Urothelium cell line (cell line): ENCODE results near the gene APOBEC4.
"Not testable (repeated sequence)": the region's sequence is repeated elsewhere in the genome, so short reads cannot be mapped to it uniquely, and the experiment has no call there.

ENCODE experiments used
- DNase-seq: peaks from one replicate; pipeline ENCODE4 v3.0.0; 2011; ENCODE audit warnings: low spot score, mixed read lengths
- FAIRE-seq: peaks from 2 replicates; lab custom pipeline; 2011; peaks lifted over from hg19 to GRCh38; lab: Jason Lieb, UNC

Gene APOBEC4

GRCh38 chr1:183635606-183636333 is 17.3 kb downstream of the APOBEC4 start, which contains the start of gene ARPC5:
Gene ARPC5 (minus strand): TSS chr1:183635783. CDS start chr1:183635659, 124 bp downstream.
- no peak for FAIRE-seq
- peak; percentile 96 for DNase-seq

GRCh38 chr1:183635099-183635605 is 18.0 kb downstream of the APOBEC4 start:
- FAIRE-seq (no peak), DNase-seq (peak; percentile 48)

- DNase-seq (no peak), FAIRE-seq (no peak)
Observed at GRCh38 chr1:183634429-183635065, 18.6 kb downstream of the APOBEC4 start.

GRCh38 chr1:183633676-183634343 is 19.3 kb downstream of the APOBEC4 start:
- FAIRE-seq, result no peak
- peak; percentile 26 for DNase-seq

GRCh38 chr1:183632964-183633363 is 20.2 kb downstream of the APOBEC4 start:
- FAIRE-seq (no peak), DNase-seq (no peak)

GRCh38 chr1:183632114-183632513 is 21.0 kb downstream of the APOBEC4 start:
- no peak for DNase-seq
- no peak for FAIRE-seq

GRCh38 chr1:183630748-183631147 is 22.4 kb downstream of the APOBEC4 start:
- FAIRE-seq, result no peak

GRCh38 chr1:183628537-183628936 is 24.6 kb downstream of the APOBEC4 start:
- FAIRE-seq (no peak), DNase-seq (no peak)

More at GRCh38 chr1:183630748-183631147, 22.4 kb downstream of the APOBEC4 start:
- DNase-seq, result no peak

GRCh38 chr1:183626236-183626635 is 26.9 kb downstream of the APOBEC4 start:
- not testable (repeated sequence) for FAIRE-seq, DNase-seq

GRCh38 chr1:183622884-183623785 is 30.0 kb downstream of the APOBEC4 start:
- DNase-seq (peak; percentile 38), FAIRE-seq (no peak)

GRCh38 chr1:183622013-183622412 is 31.1 kb downstream of the APOBEC4 start:
- no peak for FAIRE-seq
- no peak for DNase-seq

GRCh38 chr1:183620311-183620710 is 32.8 kb downstream of the APOBEC4 start:
- FAIRE-seq (no peak), DNase-seq (no peak)

- no peak for DNase-seq
- FAIRE-seq, result no peak
Observed at GRCh38 chr1:183619781-183620180, 33.3 kb downstream of the APOBEC4 start.

- FAIRE-seq, DNase-seq: not testable (repeated sequence)
Observed at GRCh38 chr1:183618202-183618601, 34.9 kb downstream of the APOBEC4 start.

GRCh38 chr1:183612975-183613374 is 40.1 kb downstream of the APOBEC4 start:
- FAIRE-seq, result not testable (repeated sequence)

GRCh38 chr1:183612407-183612806 is 40.7 kb downstream of the APOBEC4 start:
- FAIRE-seq (no peak), DNase-seq (no peak)

More at GRCh38 chr1:183612975-183613374, 40.1 kb downstream of the APOBEC4 start:
- not testable (repeated sequence) for DNase-seq

GRCh38 chr1:183611021-183611420 is 42.1 kb downstream of the APOBEC4 start:
- DNase-seq, result no peak
- no peak for FAIRE-seq

- no peak for FAIRE-seq
- DNase-seq, result no peak
Observed at GRCh38 chr1:183609759-183610452, 43.2 kb downstream of the APOBEC4 start.

- no peak for DNase-seq
- FAIRE-seq, result no peak
Observed at GRCh38 chr1:183609313-183609712, 43.8 kb downstream of the APOBEC4 start.
